PC-3 (cell line): ENCODE results near the gene TNNC1.

Source experiments
- CTCF ChIP-seq: fragments of 300-600 bp; sonication (generic); conservative IDR thresholded peaks from 2 replicates; pipeline ENCODE4 v1.5.1; 2017; ENCODE audit warnings: antibody characterized with exemption, low read depth, mild to moderate bottlenecking, low read length
- EZH2 ChIP-seq: fragments of 300-600 bp; sonication (generic); IDR thresholded peaks from one replicate; pipeline ENCODE4 v1.6.1; 2017; ENCODE audit warnings: antibody characterized with exemption, mild to moderate bottlenecking, low read length; ENCODE audit not compliant: unreplicated experiment

GRCh38 chr3:52402706-52403270 is 51.1 kb downstream of the TNNC1 start:
- TF ChIP-seq EZH2 (no peak), CTCF (no peak)
